HG03108 (cell line): ENCODE measurements around the gene BHLHE23.
A peak's percentile ranks its signal among the peaks of the same experiment; 100 is the strongest.

Experiments used
- ATAC-seq: cut with Tn5 transposase; IDR thresholded peaks from one replicate; pipeline ENCODE4 v1.9.1; 2021; ENCODE audit warnings: moderate library complexity; ENCODE audit not compliant: unreplicated experiment

The BHLHE23 gene

DNA sequence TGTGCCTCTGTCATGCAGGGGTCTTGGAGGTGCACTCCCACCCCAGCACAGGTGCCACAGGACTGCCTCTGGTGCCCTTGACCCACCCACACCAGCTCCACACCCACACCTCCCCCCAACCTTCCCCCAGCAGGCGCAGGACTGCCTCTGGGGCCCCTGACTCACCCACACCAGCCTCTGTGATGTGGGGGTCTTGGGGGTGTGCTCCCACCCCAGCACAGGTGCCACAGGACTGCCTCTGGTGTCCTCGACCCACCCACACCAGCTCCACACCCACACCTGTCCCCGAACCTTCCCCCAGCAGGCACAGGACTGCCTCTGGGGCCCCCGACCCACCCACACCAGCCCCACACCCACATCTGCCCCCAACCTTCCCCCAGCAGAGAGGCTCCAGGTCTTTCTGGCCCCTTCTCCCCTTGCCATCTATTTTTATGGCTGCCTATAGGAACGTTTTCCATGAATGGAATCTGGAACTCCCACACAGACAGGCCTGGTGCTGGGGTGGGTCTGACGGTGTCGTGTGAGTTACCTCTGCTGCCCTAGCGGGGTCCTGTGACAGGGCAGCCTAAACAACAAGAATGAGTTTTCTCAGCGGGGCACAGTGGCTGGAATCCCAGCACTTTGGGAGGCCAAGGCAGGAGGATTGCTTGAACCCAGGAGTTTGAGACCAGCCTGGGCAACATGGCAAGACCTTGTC lies 30.8 kb downstream of the BHLHE23 start:
- no peak for ATAC-seq

GRCh38 chr20:62975251-62975760 lies 31.5 kb downstream of the BHLHE23 start:
- ATAC-seq: no peak

GRCh38 chr20:62972845-62973745 lies 33.7 kb downstream of the BHLHE23 start:
- ATAC-seq: no peak

DNA sequence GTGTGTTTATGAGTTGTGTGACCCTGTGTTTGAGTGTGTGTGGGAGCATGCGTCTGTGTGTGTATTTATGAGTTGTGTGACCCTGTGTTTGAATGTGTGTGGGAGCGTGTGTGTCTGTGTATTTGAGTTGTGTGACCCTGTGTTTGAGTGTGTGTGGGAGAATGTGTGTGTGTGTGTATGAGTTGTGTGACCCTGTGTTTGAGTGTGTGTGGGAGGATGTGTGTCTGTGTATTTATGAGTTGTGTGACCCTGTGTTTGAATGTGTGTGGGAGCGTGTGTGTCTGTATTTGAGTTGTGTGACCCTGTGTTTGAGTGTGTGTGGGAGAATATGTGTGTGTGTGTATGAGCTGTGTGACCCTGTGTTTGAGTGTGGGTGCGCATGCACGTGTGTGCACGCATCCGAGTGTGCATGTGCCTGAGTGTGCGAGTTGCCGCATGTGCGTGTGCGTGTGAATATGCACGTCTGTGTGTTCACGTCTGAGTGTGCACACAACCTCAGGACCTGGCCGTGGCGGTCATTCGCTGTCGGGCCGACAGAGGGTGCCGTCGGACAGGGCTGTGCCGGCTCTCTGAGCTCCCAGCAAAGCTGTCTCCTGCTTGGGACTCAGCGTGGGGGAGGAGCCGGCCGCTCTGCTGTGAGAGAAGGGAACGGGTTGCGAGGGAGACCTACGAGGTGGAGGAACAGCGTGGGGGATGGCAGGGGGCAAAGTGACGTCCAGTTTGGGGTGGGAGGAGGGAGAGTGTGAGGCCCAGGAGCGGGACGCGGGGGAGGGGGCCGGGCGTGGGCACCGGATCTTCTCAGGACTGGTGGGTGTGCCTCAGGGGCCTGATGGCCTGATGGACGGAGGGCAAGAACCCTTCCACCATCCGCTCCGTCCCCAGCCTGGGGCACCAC lies 34.6 kb downstream of the BHLHE23 start:
- peak; percentile 79 for ATAC-seq

GRCh38 chr20:62971211-62971949 lies 35.4 kb downstream of the BHLHE23 start:
- ATAC-seq: no peak

DNA sequence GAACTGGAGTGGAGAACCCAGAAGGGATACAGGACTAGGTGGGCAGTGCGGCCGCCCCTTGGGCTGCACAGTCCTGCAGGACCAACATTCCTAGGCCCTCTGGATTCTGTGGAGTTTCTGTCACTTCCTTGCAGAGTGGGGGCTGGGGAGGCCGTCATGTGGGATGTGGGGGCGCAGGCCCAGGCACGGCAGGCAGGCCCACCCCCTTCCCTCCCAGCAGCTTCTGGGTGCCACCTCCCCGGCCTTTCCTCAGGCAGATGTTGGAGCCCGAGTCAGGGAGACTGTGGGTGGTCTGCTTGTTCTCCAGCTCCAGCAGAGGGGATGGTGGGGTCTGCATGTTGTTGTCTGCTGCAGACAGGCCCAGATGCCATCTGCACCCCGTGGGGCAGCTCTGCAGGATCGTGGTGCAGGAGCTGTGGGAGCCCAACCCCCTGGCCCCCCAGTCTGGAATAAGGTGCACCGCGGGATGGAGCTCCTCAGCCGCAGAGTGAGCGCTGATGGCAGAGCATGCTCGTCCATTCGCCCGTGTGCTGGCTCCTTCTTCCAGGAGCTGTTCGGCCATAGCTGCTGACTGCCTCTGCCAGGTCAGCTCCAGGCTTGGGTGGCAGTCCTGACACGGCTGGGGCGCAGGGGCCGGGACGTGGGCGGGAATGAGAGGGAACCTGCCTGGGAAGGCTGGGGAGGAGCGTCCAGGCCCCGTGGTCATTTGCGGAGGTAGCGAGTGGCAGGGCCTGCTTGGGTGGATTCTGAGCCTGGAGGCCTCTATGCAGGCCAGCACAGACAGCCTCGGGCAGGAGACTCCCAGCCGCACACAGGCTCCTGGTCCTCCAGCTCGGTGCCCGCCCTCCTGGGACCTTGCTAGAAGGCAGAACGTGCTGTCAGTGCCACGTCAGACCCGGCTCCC lies 36.2 kb downstream of the BHLHE23 start:
- ATAC-seq: no peak

- no peak for ATAC-seq
Measured at GRCh38 chr20:62969939-62970306, 36.8 kb downstream of the BHLHE23 start.

DNA sequence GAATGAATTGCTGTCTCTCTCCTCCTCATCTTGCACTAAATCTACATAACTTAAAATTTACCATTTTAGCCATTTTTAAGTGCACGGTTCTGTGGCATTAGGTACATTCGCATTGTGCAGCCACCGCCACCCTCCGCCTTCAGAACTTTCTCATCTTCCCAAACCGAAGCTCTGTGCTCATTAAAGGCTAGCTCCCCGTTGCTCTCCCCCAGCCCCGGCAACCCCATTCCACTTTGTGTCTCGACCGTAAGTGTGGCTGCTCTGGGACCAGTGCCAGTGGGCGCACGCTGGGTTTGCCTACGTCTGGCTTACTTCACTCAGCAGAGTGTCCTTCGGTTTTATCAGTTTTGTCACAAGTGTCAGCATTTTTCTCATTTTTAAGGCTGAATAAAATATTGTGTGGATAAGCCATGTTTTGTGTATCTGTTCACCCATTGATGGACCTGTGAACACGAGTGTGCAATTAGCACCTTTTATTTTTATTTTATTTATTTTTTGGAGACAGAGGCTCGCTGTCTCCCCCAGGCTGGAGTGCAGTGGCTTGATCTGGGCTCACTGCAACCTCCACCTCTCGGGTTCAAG lies 37.5 kb downstream of the BHLHE23 start:
- no peak for ATAC-seq

DNA sequence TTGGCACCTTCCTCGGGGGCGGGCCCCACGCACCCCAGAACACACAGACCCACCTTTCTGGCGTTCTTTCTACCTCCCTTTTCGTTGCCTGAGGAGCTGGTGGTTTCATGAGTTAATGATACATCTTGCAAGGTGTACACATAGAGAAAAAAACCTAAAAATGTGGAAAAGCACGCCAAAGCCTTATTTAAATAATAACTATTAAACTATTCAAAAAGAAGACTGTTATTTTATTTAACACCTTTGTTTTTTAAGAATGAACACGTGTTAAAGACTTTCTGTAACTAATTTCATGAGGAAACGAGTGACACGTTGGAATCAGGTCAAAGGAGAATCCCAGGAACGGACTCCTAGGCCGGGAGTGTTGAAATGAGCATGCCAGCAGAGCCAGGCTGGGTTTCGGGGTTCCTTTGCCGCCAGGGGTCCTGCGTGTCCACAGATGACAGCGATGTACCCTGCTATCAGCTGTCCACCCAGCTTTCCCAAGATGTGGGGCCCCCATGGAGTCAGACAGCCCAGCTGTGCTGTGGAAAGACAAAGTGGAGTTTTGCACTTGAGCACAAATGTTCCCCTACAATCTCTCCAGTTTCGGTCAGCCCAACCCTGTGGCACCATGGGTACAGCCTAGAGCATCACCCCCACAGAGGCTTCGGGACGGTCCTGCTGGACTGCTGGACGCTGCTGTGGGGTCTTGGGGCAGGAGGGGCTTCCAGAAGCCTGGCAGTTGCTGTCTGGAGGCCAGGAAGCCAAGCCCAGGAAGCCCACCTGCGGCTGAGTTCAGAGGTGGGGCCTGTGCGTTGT lies 38.2 kb downstream of the BHLHE23 start:
- ATAC-seq: no peak

- ATAC-seq: no peak
Measured at GRCh38 chr20:62967628-62968351, 39.0 kb downstream of the BHLHE23 start.

GRCh38 chr20:62967149-62967501 lies 39.6 kb downstream of the BHLHE23 start:
- no peak for ATAC-seq

- ATAC-seq: no peak
Measured at GRCh38 chr20:62966212-62967148, 40.3 kb downstream of the BHLHE23 start.

DNA sequence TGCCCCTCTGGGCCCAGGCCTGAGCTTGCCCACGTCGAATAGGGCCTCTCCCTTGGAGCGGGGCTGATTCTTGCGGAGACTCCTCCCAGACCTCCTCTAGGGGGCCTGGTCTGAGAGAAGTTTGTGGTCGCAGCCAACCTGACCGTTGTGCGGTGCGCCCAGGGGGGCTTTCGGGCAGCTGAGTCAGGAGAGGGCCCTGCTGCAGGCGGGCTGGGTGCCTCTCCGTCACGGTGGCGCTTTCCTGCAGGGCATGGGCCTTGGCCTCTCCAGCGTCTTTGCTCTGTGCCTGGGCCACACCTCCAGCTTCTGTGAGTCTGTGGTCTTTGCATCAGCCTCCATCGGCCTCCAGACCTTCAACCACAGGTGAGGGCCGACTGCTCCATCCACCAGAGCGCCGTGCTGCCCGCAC lies 41.4 kb downstream of the BHLHE23 start:
- no peak for ATAC-seq

- ATAC-seq: no peak
Measured at GRCh38 chr20:62964700-62965099, 42.1 kb downstream of the BHLHE23 start.

GRCh38 chr20:62963614-62964397 lies 43.0 kb downstream of the BHLHE23 start:
- no peak for ATAC-seq
